KBM-7 (cell line): ENCODE results near the gene CHRNE.
A peak's percentile ranks its signal among the peaks of the same experiment; 100 is the strongest.
"Not testable (repeated sequence)": the region's sequence is repeated elsewhere in the genome, so short reads cannot be mapped to it uniquely, and the experiment has no call there.

Experiments used
- DNase-seq: peaks from one replicate; pipeline ENCODE4 v3.0.0-alpha.2; 2015
- in situ Hi-C: fragments of 300-500 bp; cut with MboI; formaldehyde crosslinking; loops from 2 replicates; pipeline ENCODE4 v1.14.3; 2020; ENCODE audit warnings: low sequenced_read_pairs, low pct_unique_long_range_greater_than_20kb, mixed read lengths

CHRNE gene

DNA sequence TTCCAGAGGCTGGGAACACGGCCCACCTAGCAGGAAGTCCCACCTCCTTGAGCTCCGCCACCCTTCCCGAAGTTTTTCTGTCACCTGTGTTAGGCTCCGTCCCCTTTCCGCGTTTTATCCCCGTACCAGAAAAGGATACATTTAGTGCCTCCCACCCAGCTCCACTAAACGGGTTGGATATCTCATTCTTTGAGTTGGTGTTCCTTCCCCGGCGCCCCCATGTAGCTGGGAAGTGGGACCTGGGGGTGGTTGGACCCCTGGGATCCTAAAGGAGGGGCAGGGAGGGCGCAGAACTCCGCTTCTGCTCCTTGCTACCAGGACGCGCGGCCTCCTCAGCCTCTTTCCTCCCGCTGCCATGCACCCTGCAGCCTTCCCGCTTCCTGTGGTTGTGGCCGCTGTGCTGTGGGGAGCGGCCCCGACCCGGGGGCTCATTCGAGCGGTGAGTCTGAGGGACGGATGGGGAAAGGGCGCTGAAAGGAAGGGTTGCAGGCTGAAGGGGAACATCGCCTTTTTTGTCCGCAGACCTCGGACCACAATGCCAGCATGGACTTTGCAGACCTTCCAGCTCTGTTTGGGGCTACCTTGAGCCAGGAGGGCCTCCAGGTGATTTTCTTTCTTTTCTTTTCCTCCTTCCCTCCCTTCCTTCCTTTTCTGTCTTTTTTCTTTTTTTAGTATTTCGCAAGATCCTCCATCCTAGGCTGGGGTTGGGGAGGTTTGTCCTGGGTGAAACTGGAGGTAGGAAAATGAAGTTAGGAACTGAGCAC lies 37.8 kb upstream of the CHRNE start:
- no peak for DNase-seq
- in situ Hi-C loops: no loop called here

DNA sequence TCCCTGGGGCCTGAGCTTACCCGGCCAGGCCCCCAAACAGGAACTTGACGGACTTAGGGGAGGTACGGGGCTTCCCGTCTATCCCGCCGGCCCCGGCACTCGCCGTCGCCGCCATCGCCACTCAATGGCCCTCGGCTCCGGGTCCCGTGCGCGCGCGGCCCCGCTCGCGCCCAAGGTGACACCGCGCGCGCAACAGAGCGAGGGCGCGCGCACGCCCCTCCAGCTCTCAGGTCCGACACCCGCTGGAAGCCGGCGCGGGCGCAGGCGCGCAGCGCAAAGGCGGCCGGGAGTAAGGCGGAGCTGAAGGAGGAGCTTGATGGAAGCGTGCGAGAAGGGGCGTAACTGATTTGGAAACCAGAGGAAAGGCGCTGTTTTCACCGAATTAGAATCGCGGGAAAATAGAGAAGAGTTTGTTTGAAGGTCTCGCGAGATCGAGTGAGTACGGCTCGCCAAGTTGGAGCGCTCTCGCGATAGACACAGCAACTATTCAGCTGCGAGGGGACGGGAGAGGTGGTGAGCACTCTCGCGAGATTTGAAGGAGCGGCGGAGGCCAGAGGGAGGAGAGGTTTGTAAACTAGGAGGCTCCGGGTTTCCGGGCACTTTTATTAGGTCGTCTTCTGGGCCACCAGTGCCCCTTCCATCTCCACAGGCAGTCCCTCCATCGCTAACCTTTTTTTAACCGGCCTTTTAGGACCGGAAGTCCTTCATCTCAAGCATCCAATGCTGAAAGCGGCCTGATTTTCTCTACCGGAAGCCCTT lies 37.1 kb upstream of the CHRNE start, which contains the start of the genes RNF167 and SLC25A11:
Gene RNF167, plus strand, starts transcription at position 473 of the 759 bp plus-strand sequence. CDS start 642 bp downstream, outside the sequence.
Gene SLC25A11, minus strand, starts transcription at position 251 of the 759 bp plus-strand sequence. Its CDS starts 136 bp downstream, at position 115.
- in situ Hi-C loops: no loop called here
- peak; percentile 99 for DNase-seq

- in situ Hi-C loops: no loop called here
- DNase-seq: no peak
These were observed 36.6 kb upstream of the CHRNE start for GRCh38 chr17:4939546-4939795.

DNA sequence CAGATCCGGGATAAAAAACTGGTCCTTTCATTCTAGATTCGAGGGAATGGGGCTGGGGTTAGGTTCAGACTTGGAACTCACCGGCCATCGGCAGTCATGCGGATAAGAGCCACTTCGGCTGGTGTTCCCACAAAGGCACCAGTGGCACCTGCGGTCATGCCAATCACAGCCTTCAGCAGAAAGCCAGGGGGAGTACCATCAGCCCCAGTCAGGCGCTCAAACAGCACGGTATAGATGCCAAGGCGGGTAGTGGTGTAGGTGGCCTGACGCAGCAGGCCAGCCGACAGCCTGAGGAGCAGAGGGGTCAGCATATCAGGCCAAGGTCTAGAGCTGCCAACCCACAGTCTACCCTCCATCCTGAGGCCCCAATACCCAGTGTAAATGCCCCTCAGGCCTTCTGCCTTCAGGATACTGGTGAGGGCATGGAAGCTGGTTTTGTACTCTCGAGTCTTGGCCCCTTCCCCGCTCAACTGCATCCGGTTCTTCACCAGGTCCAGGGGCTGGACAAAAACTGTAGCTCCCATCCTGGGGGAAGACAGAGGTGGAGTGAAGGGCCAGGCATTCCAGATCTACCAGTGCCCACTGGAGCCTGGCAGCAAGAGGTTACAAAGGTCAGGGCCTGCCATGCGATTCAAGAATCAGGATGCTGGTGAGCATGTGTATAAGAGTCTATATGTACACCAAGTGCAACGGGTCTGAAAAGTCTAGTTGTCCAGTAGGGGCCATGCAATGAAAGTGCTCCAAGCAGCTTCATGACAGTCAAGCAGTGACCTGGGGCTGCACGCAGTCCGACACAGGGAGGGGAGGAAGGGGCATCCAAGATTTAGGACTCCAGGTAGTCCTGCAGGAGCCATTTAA lies 36.0 kb upstream of the CHRNE start:
- in situ Hi-C loops: no loop called here
- DNase-seq: no peak

- DNase-seq: no peak
- in situ Hi-C loops: no loop called here
These were observed 35.2 kb upstream of the CHRNE start for GRCh38 chr17:4938069-4938491.

DNA sequence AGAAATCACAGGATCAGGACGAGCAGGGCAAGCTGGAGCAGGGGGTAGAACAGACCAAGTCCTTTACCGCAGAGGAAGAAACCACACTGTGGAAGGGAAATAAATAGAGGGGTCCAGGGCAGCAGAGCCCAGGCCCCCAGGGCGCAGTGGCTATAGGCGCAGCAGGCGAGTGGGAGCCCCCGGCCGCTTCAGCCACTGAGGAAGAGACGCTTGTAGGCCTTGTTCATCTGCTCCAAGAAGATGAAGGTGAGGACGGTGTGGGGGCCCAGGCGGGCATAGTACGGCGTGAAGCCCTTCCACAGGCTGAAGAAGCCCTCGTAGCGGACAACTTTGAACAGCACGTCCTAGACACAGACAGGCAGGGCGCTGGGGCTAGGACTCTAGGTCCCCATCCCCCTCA lies 34.7 kb upstream of the CHRNE start:
- DNase-seq: no peak
- in situ Hi-C loops: no loop called here

DNA sequence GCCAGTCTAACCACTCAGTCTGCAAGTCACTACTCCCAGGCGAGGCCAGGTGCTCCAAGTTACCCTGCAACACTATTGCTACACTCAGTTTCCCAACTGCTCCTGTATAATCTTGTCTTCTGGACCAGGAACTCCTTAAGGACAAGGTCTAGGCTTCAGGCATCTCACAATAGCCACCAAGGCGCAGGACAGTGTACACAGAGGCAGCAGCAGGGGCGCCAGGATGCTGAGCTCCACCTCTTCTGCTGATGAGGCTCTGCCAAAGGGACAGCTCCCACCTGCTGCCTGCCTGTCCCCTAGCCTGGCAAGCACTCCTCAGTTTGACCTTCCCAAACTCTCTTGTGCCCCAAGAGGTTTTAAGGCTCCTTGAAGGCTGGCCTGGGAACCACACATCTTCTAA lies 33.5 kb upstream of the CHRNE start:
- in situ Hi-C loops: no loop called here
- no peak for DNase-seq

- in situ Hi-C loops: no loop called here
- no peak for DNase-seq
These were observed 32.8 kb upstream of the CHRNE start for GRCh38 chr17:4935650-4936049.

DNA sequence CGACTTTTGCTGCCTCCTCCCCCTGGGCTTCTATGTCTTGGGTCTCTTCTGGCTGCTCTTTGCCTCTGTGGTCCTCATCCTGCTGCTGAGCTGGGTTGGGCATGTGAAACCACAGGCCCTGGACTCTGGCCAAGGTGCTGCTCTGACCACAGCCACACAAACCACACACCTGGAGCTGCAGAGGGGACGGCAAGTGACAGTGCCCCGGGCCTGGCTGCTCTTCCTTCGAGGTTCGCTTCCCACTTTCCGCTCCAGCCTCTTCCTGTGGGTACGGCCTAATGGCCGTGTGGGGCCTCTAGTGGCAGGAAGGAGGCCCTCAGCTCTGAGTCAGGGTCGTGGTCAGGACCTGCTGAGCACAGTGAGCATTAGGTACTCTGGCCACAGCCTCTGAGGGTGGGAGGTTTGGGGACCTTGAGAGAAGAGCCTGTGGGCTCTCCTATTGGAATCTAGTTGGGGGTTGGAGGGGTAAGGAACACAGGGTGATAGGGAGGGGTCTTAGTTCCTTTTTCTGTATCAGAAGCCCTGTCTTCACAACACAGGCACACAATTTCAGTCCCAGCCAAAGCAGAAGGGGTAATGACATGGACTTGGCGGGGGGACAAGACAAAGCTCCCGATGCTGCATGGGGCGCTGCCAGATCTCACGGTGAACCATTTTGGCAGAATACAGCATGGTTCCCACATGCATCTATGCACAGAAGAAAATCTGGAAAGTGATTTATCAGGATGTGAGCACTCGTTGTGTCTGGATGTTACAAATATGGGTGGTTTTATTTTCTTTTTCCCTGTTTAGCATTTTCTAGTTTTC lies 31.5 kb upstream of the CHRNE start:
- in situ Hi-C loops: no loop called here
- peak; percentile 89 for DNase-seq

- DNase-seq: no peak
- in situ Hi-C loops: no loop called here
These were observed 30.7 kb upstream of the CHRNE start for GRCh38 chr17:4933646-4934045.

- no peak for DNase-seq
- in situ Hi-C loops: no loop called here
These were observed 29.9 kb upstream of the CHRNE start for GRCh38 chr17:4932756-4933155.

DNA sequence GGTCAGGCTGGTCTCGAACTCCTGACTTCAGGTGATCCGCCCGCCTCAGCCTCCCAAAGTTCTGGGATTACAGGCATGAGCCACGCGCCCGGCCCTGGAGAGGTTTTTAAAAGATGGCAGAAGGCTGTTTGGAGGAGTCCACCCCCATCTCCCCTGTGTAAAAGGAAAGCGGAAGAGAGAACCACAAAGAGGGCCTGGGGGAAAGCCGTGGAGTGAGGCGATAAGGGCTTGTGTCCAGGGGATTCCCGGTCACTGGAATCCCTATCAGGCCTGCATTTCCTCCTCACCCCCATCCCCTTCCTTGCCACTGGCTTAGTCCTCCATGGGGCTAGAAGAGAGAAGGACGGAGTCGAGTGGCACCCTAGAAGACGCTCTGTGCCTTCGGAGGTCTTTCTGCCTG lies 29.1 kb upstream of the CHRNE start, which contains the start of gene GP1BA:
Gene GP1BA, plus strand, starts transcription at position 315 of the 400 bp plus-strand sequence. CDS start 328 bp downstream, outside the sequence.
- no peak for DNase-seq
- in situ Hi-C loops: no loop called here

DNA sequence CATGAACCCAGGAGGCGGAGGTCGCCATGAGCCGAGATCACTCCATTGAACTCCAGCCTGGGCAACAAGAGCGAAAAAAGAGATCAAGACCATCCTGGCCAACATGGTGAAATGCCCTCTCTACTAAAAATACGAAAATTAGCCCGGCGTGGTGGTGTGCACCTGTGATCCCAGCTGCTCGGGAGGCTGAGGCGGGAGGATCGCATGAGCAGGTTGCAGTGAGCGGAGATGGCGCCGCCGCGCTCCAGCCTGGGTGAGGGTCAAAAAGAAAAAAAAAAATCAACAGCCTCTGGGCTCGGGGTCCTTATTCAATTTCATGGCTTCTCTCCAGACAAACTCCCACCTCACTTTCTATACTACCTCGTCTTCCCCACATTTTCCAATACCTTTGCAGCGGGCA lies 26.0 kb upstream of the CHRNE start:
- in situ Hi-C loops: no loop called here
- no peak for DNase-seq

- in situ Hi-C loops, DNase-seq: not testable (repeated sequence)
These were observed 23.9 kb upstream of the CHRNE start for GRCh38 chr17:4926577-4927335.

DNA sequence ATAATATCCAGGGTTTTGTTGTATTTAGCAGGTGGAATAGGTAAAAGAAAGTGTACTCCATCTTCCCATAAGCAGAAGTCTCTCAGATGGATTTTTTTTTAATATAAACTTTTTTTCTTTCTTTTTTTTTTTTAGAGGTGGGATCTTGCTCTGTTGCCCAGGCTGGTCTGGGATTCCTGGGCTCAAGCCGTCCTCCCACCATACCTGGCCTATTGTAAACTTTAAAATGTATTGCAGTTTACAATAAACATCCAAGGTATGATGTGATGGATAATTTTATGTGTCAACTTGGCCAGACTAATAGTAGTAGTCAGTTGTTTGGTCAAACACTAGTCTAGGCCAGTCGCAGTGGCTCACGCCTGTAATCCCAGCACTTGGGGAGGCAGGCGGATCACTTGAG lies 18.4 kb upstream of the CHRNE start:
- in situ Hi-C loops: no loop called here
- no peak for DNase-seq

DNA sequence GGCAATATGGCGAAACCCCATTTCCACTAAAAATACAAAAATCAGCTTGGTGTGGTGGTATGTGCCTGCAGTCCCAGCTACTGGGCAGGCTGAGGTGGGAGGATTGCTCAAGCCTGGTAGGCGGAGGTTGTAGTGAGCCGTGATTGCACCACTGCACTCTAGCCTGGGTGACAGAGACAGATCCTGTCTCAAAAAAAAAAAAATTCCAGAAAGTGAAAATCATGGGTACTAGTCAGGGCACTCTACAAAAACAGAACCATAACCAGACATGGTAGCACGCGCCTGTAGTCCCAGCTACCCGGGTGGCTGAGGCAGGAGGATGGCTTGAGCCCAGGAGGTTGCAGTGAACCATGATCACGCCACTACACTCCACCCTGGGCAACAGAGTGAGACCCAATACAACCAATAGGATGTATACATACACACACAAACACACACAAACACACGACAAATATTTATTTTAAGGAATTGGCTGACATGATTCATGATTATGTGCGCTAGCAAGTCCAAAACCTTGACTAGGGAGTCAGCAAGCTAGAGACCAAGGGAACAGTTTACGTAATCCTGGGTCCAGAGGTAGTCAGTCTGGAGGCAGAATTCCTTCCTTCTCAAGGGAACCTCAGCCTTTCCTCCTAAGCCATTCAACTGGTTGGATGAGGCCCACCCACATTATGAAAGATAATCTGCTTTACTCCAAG lies 17.6 kb upstream of the CHRNE start:
- DNase-seq: no peak
- in situ Hi-C loops: no loop called here

DNA sequence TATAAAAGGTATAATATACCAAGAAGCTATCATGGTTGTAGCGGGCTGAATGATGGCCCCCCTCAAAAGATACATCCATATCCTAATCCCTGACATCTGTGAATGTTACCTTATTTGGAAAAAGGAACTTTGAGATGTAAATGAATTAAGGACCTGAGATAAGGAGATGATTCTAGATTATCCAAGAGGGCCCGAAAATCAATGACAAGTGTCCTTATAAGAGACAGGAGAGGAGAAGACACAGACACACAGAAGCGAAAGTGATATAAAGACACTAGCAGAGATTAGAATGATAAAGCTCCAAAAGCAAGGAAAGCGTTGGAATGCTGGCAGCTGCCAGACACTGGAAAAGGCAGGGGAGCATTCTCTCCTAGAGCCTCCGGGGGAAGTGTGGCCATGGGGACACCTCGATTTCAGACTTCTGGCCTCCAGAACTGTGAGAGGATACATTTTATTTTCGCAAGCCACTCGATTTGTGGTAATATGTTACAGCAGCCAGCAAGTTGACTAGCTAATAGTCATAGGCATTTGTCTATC lies 16.7 kb upstream of the CHRNE start:
- no peak for DNase-seq
- in situ Hi-C loops: no loop called here
